GM12892 (cell line): ENCODE data around the gene FAM13A.

Experiments
- DNase-seq: peaks from one replicate; pipeline ENCODE4 v3.0.0; 2011; ENCODE audit not compliant: insufficient read length
- FAIRE-seq: peaks from 2 replicates; lab custom pipeline; 2011; peaks lifted over from hg19 to GRCh38; lab: Jason Lieb, UNC
- POLR2A ChIP-seq: IDR thresholded peaks from 2 replicates; pipeline ENCODE4 v1.6.1; 2011; ENCODE audit warnings: low read depth, low read length, control low read depth
- POLR2AphosphoS5 ChIP-seq: IDR thresholded peaks from 2 replicates; pipeline ENCODE4 v1.6.1; 2011; ENCODE audit warnings: low read depth, low read length, control low read depth
- TAF1 ChIP-seq: IDR thresholded peaks from 2 replicates; pipeline ENCODE4 v1.6.1; 2011; ENCODE audit warnings: low read depth, mild to moderate bottlenecking, control low read depth, low read length, borderline replicate concordance

Gene FAM13A

DNA sequence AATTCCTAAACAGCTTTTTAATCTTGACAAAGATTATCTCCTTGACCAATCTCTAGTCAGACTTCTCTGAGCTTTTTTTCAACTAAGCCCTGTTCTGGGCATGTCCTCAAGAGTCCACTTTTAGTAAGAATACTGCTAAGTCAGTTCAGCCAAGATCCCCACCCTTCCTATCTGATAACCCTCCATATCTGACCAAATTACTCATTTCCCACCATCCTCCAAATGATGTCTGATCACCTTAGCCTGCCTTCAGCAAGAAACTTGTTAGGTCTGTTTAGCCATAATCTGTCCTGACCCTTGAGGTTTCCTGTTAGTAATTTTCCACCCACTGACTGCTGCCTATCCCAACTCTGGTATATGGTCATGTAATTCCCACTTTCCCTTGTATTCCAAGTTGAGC is 65.2 kb downstream of the FAM13A start:
- TF ChIP-seq POLR2AphosphoS5 (no peak), TAF1 (no peak), POLR2A (no peak)
- DNase-seq (no peak), FAIRE-seq (no peak)

DNA sequence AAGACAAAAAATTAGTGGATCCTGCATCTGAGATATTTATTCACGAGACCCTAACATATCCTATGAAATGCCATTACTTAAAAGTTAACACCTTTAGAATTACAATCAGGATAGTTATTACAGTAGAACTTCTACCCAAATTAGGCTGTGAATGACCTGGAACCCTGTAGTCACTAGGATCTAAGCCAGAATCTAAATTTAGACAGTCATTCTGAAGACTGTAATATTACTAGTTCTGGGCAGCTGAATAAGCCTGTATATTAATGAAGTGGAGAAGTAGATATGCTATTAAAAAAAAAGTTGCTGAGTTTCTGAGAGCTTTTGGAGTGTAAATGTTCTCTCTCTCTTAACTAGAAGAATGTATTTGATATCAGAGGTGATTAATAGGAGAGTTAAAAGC is 67.0 kb downstream of the FAM13A start:
- DNase-seq: no peak
- no peak for TF ChIP-seq POLR2AphosphoS5
- no peak for FAIRE-seq

DNA sequence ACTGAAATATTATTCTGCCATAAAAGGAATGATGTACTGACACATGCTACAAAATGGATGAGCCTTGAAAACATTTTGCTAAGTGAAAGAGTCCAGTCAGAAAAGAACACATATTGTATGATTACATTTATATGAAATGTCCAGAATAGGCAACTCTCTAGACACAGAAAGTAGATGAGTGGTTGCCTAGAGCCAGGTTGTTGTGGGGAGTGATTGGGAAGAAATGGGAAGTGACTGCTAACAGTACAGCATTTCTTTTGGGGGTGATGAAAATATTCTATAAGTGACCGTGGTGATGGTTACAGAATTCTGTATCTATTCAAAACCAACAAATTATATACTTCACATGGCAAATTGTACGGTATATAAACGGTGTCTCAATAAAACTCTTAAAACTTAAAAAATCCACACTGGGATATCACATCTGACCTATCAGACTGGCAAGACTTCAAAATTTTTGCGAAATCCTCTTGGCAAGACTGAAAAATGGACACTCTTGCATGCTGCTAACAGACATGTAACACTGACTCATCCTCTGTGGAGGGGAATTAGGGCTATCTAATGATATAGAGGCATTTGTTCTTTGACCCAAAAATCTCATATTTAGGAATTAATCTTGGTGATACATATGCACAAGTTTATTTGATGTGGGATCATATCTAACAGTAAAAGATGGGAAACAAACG is 71.8 kb downstream of the FAM13A start:
- DNase-seq (no peak), FAIRE-seq (no peak)
- TF ChIP-seq POLR2A (no peak), POLR2AphosphoS5 (no peak), TAF1 (no peak)

DNA sequence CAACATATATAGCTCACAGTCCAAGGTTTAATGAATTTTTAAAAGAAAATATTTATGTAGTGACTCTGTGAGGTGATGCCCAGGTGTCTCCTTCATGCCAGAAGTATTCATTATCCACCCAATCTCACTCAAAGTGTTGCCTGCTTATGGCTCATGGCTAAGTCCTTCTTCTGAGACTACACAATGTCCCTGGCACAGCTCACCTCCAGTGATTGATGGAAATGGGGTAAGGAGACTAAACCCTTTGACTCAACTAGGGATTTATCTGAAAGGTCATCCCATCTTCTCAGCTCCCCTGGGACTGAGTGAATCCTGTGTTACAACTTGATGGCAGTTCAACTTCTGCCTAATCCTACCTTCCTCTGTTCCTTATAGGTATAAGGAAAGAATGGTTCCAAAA is 74.2 kb downstream of the FAM13A start:
- TF ChIP-seq POLR2A (no peak), POLR2AphosphoS5 (no peak), TAF1 (no peak)
- no peak for FAIRE-seq
- no peak for DNase-seq

DNA sequence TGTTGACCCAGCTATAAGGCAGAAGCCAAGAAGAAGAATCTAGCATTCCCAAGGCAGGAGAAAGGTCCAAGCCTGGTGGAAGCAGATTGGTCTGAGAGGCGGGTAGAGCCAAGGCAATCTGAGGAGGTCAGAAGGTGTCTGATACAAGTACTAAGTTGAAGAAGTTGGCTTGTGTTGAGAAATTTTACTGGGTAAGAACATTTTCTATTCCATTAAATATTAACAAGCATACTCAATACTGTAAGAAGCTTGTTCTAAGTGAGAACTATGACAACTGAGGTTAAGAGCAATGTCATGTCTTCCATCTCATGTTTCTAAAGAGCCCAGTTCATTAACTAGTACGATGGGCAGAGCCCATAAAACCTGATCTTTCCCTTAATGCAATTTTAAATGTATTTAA is 75.0 kb downstream of the FAM13A start:
- FAIRE-seq: no peak
- TF ChIP-seq TAF1: no peak
- no peak for TF ChIP-seq POLR2AphosphoS5
- TF ChIP-seq POLR2A: no peak
- DNase-seq: no peak

DNA sequence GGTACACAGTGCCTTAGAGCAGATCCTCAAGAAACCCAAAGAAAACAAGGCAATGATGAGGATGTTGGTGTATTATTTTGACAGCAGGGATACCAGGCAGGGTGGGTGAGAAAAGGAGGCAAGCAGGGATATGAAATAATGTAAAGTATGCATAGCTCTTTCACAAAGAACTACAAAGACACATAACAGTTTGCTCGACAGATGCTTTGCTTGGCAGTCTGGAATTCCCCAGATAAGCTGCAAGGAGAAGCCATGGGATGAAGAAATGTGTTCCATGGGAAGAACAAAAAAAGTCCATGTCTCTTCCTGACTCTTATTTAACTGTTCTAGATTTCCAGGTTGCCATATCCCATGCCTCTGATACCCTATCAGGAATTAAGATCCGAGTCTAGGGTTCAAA is 75.4 kb downstream of the FAM13A start:
- TF ChIP-seq POLR2A: no peak
- TF ChIP-seq TAF1: no peak
- no peak for TF ChIP-seq POLR2AphosphoS5
- FAIRE-seq (no peak), DNase-seq (no peak)

DNA sequence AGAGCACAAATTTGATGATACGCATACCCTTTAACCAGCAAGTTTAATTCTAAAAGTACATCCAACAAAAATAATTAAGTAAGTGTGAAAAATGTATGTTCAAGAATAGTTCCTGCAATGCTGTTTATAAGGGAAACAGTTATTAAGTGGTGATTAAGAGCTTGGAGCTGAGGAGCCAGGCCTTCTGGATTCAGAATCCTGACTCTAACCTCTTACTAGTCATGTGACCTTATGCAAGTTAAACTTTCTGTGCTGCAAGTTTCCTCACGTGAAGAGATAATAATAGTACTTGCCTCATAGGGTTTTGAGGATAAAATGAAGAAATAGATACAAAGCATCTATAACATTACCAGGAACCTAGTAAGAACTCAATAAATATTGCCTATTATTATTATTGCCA is 77.7 kb downstream of the FAM13A start:
- no peak for FAIRE-seq
- no peak for TF ChIP-seq POLR2A
- no peak for TF ChIP-seq TAF1
- TF ChIP-seq POLR2AphosphoS5: no peak
- DNase-seq: no peak

DNA sequence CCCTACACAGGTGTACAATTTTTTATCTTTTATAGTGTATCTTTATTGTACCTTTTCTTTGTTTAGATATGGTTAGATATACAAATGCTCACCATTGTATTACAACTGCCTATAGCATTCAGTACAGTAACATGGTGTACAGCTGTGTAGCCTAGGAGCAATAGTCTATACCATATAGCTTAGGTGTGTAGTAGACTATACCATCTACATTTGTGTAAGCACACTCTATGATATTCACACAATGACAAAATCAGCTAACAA is 80.3 kb downstream of the FAM13A start:
- DNase-seq (no peak), FAIRE-seq (no peak)
- no peak for TF ChIP-seq POLR2A
- TF ChIP-seq POLR2AphosphoS5: no peak
- no peak for TF ChIP-seq TAF1

DNA sequence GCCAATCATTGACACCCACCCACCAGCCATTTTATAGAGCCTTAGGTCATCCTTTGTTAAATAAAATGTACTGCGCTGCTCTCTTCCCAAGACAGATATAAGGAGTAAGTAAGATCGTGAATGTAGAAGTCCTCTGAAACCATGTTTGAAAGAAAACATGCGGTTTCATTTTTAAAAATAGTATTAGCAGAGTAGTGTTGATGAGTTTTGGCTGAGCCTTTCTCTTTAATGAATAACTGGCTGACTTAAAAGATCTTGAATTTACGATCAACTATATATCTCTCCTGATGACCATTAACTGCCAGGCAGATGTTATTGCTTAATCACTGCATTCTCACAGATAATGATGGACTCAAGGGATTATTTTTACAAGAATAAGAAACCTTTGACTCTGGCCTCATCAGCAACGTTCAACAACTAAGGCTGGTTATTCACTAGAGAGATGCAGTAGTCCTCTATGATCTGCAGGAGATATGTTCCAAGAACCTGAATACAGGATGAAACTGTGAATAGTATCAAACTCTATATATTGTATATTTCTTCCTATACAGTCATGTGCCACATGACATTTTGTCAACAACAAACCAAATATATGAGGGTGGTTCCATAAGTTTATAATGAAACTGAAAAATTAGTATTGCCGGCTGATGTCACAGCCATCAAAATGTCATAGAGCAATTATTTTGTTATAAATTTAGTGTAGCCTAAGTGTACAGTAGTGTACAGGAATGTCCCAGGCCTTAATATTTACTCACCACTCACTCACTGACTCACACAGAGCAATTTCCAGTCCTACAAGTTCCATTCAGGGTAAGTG is 80.8 kb downstream of the FAM13A start:
- no peak for TF ChIP-seq POLR2A
- TF ChIP-seq POLR2AphosphoS5: no peak
- no peak for TF ChIP-seq TAF1
- FAIRE-seq (no peak), DNase-seq (no peak)

DNA sequence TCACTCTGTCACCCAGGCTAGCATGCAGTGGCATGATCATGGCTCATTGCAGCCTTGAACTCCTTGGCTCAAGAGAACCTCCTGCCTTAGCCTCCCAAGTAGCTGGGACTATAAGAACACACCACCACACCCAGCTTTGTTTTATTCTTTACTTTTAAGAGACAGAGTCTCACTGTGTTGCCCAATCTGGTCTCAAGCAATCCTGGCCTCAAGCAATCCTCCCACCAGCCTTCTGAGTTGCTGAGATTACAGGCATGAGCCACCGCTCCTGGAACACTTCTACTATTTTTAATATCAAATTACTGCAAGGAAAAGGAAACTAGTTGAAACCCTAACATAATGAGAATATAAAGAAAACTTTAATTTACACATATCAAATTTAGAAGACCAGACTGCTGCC is 85.4 kb downstream of the FAM13A start:
- TF ChIP-seq TAF1 (no peak), POLR2AphosphoS5 (no peak), POLR2A (no peak)
- FAIRE-seq: no peak

DNA sequence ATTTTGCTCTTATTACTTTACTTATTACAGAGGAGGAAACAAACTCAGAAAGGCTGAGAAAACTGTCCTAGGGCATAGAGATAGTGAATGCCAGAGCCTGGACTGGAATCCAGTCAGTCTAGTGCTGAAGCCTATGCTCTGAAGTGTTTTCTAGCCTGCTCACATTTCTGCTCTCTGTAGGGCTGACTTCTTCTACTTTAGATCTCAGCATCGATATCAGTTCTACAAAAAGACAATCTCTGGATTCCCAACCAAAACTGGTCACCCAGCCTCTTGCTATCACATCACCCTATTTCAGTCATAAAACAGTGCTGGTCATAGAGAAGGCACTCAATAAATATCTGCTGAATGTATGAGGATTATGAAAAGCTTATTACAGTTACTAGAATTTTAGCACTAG is 87.2 kb downstream of the FAM13A start:
- no peak for TF ChIP-seq TAF1
- TF ChIP-seq POLR2AphosphoS5: no peak
- TF ChIP-seq POLR2A: no peak
- FAIRE-seq (no peak), DNase-seq (no peak)

More for the DNA sequence above, 85.4 kb downstream of the FAM13A start:
- DNase-seq: no peak

DNA sequence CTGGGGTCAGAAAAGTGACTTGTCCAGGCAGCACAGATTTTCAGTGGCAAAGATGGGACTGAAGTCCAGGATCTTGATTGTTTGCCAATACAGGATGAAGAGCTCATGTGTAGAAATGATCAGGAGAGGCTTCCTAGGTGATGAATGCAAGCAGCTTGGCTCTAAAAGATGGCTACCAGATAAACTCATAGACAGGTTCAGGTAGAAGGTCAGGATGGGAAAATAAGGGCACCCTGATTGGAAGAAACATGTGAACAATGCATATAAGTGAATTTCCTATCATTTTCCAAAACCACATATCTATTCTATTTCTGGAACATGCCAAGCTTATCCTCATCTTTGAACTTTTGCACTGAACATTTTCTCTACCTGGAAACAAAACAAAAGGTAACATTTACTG is 87.7 kb downstream of the FAM13A start:
- DNase-seq: no peak

More for the DNA sequence above, 87.7 kb downstream of the FAM13A start:
- TF ChIP-seq TAF1: no peak
- TF ChIP-seq POLR2AphosphoS5: no peak
- TF ChIP-seq POLR2A: no peak
- FAIRE-seq: no peak
